Germinal center (tissue), 1 donor: ENCODE data around the gene SLC43A1.

Source experiments
- DNase-seq: peaks from one replicate; pipeline ENCODE4 v3.0.0; 2012; ENCODE audit warnings: mixed read lengths, low spot score

SLC43A1 gene

DNA sequence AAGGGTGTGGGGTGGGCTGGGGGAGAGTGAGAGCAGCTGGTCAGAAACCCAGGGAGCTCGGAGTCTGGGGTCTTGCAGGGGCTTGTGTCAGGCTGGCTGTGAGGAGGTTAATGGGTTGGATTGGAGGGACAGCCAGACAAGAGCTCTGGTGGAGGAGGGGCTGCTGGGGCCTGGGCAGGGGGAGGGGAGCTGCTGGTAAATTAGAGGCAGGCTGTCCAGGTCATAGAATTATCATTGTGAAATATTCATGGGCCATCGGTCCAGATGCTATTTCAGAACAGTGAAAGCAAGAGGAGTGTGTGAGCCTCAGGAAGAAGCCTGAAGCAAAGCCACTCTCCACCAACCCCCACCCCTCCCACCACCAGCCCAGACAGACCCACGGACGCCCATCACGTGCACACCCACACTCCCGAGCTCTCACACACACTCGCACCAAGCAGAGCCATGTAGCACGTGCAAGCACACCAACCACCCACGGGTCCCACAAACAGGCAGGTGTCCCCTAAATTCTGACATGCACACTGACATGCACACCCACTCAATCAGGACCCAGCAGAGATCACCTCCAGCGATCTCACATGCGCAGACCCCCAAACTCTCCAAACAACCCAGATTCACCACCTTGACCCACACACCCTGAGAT lies 36.4 kb downstream of the SLC43A1 start:
- no peak for DNase-seq

DNA sequence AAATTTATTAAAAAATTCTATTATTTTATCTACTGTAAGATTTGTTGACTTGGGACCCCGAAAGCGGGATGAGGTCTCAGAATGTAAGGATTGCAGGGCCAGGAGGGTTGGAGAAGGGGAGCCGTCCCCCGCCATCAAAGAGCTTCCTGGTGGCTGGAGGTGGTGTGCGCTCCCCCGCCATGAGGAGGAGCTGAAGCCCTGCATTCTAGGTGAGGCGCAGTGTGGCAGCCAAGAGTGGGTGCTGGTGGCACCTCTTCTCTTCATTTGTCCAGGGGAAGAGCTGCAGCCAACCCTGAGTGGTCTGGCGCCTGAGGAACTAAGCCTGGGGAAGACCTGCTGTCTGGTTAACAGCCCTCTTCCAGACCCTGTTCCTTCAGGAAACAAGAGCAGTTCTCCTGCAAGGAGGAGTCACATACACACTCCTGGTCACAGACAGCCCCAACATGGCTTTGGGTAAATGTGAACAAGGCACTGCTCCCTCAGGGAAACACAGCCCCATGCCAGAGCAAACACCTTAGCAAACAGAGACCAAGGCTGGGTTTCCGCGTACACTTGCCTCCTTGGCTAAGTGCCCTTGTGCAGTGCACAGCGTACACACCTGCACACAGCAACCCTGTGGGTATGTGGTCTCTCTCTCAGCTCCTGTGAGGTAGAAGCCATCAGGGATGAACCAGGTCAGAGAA lies 37.9 kb downstream of the SLC43A1 start:
- DNase-seq: no peak

DNA sequence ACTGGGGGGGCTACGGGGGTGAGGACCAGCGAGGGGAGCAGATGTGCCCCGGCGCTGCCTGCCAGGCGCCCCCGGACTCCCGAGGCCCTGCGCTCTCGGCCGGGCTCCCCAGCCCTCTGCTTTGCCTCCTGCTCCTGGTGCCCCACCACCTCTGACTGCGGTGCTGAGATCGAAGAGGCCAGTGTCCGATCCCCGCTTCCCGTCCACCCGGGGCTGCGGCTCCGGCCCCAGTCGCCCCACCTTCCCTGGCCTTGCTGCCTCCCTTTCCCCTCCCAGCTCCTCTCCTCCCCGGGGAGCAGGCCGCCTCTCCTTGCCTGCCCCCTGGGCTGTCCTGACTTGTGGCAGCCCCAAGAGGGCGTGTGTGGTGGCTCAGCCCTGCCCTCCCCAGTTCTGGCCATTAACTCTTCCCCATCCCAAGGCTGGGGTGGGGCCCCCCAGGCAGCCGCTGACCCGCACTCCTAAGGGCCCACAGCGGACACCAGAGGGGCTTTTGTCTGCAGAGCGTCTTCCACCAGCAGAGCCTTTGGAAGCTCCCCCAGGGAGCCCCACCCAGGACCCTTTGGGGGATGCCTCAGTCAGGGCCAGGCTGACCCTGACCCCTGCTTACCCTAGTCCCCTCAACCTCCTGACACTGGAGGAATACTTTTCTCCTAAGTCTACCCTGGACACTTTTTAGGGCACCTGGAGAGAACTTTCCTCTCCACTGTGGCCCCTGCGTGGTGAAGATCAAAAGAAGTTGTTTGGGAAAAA lies 38.6 kb downstream of the SLC43A1 start:
- DNase-seq: peak; percentile 75

DNA sequence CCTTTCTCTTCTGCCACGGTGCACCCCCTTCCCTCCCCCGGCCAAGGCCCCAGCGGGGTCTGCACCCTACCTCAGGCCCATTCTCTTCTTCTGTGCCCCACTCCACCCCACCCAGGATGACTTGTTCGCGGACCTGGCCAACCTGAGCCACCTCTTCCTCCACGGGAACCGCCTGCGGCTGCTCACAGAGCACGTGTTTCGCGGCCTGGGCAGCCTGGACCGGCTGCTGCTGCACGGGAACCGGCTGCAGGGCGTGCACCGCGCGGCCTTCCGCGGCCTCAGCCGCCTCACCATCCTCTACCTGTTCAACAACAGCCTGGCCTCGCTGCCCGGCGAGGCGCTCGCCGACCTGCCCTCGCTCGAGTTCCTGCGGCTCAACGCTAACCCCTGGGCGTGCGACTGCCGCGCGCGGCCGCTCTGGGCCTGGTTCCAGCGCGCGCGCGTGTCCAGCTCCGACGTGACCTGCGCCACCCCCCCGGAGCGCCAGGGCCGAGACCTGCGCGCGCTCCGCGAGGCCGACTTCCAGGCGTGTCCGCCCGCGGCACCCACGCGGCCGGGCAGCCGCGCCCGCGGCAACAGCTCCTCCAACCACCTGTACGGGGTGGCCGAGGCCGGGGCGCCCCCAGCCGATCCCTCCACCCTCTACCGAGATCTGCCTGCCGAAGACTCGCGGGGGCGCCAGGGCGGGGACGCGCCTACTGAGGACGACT lies 39.3 kb downstream of the SLC43A1 start:
- DNase-seq: no peak

DNA sequence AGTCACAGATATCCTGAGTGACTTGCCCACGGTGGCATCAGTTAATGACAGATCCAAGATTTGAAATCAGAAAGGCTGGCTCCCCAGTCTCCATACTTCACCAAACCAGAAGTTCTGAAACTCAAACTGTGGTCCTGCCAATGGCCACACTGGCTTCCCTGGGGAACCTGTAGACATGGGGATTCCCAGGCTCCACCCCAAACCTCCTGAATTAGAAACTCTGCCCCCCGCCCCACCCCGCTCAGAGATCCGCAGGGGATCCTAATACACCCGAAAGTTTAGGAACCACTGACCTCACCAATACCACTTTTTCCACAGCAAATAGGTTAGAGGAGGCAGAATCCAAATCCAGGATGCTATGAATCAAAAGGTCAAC lies 39.8 kb downstream of the SLC43A1 start:
- DNase-seq: no peak

DNA sequence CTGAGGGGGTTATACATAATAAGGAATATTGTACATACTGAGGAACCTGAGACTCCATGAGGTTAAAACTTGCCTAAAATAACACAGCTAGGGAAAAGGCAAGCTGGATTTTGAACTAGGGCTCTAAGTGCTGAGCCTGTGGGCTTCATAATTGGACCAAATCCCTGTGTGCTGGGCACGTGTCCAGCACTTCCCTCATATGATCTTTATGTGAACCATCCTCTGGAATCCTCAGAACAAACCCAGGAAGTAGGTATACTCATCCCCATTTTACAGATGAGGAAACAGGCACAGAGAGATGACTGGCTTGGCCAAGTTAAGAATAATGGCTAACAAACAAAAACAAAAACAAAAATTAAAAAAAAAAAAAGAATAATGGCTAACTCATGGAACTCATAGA lies 40.3 kb downstream of the SLC43A1 start:
- no peak for DNase-seq

DNA sequence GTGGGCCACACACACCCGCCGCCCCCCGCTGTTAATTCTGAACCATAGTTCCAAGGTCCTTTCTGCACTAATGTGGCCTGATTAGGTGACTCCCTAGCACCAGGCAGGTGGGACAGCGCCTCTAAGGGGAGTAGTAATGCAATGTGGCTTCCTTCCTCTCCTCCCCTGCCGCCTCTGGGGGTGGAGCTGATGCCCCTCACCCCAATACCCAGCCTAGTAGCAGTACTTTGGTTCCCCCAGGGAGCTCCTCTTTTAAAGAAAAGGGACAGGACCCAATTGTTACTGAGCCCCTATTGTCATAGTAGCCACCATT lies 40.7 kb downstream of the SLC43A1 start:
- no peak for DNase-seq

DNA sequence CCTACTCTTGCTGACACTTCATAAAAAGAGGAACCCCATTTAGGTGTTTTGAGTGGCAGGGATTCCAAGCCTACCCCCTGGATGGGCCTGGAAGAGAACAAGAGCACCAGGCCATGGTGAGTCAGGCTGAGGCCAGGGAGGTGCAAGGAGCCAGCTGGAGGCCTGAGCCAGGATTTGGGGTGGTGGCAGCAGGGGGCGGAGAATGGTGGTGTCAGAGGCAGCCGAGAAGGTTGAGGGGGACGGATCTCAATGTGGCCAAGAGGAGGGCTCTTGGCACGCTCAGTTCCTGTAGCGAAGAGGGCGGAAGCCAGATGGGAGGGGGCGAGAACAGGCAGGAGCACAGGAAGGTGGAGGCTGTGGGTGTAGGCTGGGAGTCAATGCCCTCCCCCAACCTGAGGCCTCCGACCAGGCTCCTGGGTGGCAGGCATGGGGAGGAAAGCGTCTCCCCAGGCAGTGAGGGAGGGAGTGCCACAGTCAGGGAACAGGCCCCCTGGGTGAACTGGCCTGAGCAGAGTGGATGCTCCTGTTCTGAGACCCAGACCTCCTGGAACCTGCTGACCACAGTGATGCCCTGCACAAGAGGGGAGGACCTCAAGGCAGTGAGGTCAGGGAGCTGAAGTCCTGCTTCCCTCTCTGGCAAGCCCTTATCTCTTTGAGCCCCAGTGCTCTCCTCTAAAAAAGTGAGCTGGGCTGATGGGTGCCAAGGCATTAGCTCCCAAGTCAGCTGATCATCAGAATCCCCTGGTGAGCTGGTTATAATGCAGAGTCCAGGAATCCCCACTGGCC lies 41.3 kb downstream of the SLC43A1 start:
- DNase-seq: no peak

DNA sequence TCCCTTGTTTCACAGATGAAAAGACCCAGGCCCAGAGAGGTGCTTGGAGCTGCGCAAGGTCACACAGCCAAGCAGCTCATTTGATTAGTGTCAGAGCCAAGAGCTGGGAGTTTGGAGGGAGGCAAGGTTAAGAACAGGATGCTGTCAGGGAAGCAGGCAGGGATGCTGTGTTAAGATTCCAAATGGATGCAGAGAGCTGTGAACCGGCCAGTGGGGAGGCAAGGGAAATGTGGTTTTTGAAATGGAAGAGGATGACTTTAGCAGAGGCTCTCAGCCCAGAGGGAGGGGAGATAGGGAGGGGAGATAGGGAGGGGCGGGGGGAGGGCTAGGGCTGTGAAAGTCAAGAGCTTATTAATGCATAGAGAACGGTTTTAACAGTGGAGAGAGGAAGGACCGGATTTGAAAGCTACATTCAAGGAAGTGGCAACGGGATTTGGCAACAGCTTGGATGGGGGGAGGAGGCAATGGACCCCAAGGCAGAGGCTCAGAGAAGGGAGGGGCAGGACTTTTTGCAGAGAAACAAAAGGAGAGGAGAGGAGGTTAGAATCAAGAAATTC lies 42.1 kb downstream of the SLC43A1 start:
- DNase-seq: no peak

DNA sequence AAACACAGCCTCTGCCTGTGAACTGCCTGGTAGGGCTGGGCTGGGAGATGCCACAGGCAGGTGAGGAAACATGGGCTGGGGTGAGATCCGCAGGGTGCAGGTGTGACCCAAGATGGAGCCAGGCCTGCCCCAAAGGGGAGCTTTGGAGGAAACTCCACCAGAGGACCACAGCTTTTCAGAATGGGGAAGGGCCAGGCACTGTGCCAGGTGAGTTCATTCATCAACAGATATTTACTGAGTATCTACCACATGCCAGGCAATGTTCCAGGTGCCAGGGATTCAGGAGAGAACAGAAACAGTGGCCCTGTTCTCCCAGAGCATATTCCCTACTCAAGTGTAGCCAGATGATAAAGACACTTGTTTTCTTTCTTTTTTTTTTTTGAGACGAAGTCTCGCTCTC lies 44.0 kb downstream of the SLC43A1 start:
- DNase-seq: no peak

DNA sequence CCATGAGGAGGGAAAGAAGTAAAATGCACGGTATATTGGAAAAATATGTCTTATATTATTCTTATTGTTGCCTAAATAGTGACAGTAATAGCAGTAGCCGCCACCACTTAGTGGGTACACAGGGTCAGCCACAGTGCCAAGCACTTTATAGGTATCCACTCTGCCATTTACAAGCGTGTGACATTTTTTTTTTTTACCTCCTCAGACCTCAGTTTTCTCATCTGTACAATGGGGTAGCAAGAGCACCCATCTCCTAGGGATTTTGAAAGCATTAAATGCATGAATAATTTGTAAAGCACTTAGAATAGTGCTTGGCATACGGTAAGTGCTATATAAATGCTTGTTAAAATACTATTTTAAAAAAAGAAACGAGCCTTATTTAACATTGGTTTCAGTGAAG lies 46.2 kb downstream of the SLC43A1 start:
- DNase-seq: no peak

DNA sequence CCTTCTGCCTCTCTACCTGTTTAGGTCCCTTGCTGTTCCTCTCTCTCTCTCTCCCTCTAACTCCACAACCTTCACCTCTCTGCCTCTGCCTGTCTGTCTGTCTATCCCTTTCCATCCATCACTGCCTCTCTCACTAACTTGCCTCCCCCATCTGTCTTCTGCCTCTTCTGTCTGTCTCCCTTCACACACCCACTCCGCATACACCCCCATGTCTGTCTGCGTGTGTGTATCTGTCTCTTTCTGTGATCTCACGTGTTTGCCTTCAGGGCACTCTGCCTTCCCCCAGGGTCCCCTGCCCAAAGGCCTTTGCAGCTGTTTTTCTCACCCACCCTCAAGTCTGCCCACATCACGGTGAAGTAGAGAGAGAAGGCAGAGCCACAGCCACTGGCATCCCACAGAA lies 47.2 kb downstream of the SLC43A1 start:
- DNase-seq: no peak

DNA sequence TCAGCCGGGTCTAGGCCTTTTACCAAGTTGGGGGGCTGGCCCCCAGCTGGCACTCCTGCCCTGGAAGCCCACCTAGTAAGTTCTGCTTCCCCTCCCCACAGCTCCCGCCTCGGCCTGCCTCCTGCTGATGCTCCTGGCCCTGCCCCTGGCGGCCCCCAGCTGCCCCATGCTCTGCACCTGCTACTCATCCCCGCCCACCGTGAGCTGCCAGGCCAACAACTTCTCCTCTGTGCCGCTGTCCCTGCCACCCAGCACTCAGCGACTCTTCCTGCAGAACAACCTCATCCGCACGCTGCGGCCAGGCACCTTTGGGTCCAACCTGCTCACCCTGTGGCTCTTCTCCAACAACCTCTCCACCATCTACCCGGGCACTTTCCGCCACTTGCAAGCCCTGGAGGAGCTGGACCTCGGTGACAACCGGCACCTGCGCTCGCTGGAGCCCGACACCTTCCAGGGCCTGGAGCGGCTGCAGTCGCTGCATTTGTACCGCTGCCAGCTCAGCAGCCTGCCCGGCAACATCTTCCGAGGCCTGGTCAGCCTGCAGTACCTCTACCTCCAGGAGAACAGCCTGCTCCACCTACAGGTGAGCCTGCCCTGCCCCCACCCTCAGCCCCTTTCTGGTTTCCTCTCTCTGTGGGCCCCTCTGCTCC lies 47.9 kb downstream of the SLC43A1 start:
- DNase-seq: no peak

DNA sequence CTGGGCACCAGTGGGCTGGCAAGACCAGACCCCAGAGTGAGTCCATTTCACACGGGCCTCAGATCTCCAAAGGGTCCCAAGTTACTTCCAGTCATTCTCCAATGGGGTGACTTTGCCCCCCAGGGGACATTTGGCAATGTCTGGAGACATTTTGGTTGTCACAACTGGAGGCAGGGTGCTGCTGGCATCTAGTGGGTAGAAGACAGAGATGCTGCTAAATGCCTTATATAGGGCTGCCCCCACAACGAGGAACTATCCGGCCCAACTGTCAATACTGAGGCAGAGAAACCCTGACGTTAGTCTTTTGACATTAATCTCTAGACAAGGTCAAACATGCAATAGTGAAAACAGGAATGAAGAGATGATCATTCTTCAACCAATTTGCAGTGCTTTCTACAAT lies 48.8 kb downstream of the SLC43A1 start:
- DNase-seq: no peak

DNA sequence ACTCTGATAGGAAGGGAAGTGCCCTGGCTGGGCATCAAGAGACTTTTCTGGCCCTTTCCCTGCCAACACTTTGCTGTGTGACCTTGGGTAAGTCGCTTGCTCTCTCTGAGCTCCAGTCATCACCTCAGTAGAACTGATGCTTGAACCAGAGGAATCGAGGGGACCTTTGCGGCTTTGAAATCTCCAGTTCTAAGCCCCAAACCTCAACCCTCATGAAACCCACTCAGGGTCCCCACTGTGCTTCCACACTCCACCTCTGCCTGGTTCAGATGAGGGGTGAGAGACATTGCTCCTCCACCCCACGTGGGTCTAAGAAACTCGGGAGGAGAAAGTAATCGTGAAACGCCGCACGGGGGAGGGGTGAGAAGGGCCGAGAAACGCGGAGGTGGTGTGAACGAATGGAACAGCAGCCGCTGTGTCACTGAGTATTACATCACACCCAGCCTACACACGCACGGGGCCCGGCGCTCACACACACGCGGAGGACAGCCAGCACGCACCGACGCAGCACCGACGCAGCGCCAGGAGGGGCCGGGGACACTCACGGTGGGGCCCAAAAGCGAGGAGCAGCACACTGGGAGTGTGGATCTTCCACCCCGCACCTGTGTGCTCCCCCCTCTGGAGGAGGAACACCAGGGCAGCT lies 50.8 kb downstream of the SLC43A1 start:
- DNase-seq: no peak

DNA sequence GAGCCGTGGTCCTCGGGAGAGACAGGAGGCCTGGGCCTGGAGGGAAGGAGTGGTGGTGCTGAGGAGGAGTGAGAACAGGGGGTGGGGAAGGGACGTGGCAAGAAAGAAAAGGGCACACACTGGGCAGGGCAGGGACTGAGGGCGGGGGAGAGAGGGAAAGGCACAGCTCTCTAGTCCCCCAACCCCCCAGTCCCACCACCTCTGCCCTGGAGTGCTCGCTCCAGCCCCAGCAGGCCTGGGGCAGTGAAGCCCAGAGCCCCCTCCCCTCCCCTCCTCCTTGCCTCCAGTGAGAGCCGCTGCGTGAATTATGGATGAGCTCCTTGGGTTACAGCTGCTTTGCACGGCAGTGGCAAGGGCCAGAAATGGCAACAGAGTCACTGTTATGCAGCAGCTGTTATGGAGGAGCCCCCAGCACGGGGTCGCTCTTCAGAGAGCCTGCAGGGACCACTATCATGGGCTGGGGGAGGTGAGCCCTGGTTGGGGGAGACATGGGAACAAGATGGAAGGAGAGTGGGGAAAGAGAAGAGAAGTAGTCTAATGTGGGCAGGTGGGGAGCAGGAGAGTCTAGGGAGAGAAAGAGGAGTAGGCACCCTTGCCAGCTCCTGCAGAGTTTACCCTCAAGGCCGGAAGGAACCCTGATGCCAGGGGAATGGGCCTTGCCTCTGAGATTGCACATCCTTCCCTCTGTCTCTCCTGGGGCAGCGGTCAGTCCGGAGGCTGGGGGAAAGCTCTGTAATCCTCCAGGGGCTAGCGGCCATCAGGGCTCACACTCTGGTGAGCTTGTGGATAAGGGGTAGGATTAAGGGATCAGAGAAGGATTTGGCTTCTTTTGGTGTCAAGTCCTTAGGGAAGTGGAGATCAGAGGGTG lies 51.6 kb downstream of the SLC43A1 start:
- DNase-seq: no peak

DNA sequence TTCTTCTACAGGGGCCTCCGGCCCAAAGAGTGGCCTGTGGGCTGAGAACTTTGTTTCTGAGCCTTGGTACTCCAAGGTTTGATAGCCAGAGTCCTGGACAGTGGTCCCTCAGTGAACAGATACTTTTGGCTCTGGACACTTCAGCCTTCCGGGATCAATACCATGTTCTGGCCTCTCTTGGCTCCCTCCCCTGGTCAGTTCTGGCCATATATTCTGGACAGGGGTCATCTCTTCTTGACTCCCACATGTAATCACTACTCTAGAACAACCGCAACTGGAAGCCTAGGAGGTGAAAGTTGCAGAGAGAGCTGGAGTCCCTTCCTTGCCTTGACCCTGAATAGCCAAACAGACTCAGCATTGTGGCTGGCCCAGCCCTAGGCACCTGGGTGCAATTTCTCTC lies 52.9 kb downstream of the SLC43A1 start:
- no peak for DNase-seq

DNA sequence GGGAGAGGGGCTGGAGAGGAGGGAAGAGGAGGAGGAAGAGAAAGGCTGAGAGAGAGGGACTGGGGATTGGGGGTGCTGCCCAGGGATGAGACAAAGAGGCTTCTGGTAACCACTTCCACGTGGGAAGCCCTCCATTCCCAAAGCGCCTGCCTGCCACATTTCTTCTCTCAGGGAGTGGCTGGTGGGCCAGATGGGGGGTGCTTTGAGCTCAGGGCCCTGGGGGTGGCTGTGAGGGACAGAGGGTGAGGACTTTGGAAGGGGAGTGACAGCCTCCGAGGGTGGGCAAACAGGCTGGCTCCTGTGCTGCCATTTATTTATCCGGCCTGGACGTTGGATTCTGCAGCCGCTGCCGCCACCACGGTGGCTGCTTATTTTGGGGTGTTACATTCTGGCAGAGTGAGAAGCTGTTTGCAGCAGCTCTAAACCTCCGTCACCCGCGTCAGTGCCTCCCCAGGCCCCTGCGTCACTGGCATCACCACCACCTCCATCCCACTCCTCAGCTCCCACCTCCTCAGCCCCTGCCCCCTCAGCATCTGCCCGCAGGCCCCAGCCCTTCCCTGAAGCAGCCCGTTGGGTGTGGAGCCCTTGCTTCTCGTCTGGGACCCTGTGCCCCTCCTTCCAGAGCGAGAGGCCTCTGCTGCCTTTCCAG lies 53.5 kb downstream of the SLC43A1 start:
- no peak for DNase-seq
